ENCODE data around the gene SH3PXD2B. TPM values are rescaled to one million over a fixed set of nuclear protein-coding genes. Genes with fewer than 3 reads are reported as not detected.
A peak's percentile ranks its signal among the peaks of the same experiment; 100 is the strongest.

The SH3PXD2B gene
- total RNA-seq, 4 donors from 2014 or later = 13.5 to 43.5 (median 28.1) TPM

DNA sequence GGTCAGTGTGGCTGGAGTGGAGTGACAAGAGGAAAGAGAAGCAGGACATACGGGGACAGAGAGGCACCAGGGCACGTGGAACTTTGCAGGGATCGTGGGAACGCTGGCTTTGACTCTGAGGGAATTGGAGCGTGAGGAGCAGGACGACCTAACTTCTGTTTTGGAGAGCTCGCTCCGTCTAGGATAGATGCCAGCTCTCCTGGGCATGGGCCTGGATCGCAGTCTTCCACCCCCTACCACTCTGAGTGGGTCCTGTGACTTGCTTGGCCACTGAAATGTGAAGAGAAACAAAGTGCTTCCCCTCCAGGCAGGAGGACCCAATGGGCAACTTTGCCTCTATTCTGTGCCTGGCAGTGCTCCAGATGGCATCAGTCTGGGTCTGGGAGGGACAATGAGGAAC lies 8.7 kb upstream of the SH3PXD2B start:
- H3K4me3 ChIP-seq (ENCODE audit: low read depth, poor library complexity, severe bottlenecking) = no peak overlapping the region
- DNase-seq (ENCODE audit: low spot score in 2 of 2) = no peak
- 85 to 87% methylated on average over 9 of the region's 9 CpGs for WGBS, 2 donors
- TF ChIP-seq, protein P1, sequence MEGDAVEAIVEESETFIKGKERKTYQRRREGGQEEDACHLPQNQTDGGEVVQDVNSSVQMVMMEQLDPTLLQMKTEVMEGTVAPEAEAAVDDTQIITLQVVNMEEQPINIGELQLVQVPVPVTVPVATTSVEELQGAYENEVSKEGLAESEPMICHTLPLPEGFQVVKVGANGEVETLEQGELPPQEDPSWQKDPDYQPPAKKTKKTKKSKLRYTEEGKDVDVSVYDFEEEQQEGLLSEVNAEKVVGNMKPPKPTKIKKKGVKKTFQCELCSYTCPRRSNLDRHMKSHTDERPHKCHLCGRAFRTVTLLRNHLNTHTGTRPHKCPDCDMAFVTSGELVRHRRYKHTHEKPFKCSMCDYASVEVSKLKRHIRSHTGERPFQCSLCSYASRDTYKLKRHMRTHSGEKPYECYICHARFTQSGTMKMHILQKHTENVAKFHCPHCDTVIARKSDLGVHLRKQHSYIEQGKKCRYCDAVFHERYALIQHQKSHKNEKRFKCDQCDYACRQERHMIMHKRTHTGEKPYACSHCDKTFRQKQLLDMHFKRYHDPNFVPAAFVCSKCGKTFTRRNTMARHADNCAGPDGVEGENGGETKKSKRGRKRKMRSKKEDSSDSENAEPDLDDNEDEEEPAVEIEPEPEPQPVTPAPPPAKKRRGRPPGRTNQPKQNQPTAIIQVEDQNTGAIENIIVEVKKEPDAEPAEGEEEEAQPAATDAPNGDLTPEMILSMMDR (IDR thresholded peaks at IDR 0.05) = no peak
- no peak for TF ChIP-seq POLR2A (IDR thresholded peaks at IDR 0.05)
- intact Hi-C loops (cut with DNase I; ENCODE audit: low total_unique reads) = loop anchor here (10.0 kb wide), 1 partner anchor 472 kb away; no protein-coding TSS in a partner anchor

DNA sequence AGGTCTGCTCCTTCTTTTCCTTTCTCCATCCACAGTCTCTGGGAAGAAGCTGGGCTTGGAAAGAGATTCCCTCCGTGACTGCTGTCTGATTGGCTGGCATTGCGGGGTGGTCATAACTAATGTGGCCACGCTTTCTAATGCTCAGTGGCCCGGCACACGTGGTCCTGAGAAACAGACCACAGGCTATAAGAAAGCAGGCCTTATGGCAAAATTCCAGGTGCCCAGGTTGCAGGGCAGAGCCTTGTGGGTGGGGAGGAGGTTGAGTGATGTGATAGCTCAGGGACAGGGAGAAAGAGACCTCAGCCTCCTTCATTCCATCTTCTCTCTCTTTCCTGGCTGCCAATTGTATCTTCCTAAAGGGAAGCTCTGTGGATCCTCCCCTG lies 5.4 kb upstream of the SH3PXD2B start:
- 97% methylated on average over 5 of the region's 5 CpGs for WGBS, 2 donors
- H3K4me3 ChIP-seq (ENCODE audit: low read depth, poor library complexity, severe bottlenecking) = no peak overlapping the region
- TF ChIP-seq POLR2A (IDR thresholded peaks at IDR 0.05) = no peak
- TF ChIP-seq, protein P1 (IDR thresholded peaks at IDR 0.05) = no peak
- intact Hi-C loops (cut with DNase I; ENCODE audit: low total_unique reads) = loop anchor here (10.0 kb wide), 1 partner anchor 475 kb away; no protein-coding TSS in a partner anchor
- no peak for DNase-seq (ENCODE audit: low spot score in 2 of 2)

DNA sequence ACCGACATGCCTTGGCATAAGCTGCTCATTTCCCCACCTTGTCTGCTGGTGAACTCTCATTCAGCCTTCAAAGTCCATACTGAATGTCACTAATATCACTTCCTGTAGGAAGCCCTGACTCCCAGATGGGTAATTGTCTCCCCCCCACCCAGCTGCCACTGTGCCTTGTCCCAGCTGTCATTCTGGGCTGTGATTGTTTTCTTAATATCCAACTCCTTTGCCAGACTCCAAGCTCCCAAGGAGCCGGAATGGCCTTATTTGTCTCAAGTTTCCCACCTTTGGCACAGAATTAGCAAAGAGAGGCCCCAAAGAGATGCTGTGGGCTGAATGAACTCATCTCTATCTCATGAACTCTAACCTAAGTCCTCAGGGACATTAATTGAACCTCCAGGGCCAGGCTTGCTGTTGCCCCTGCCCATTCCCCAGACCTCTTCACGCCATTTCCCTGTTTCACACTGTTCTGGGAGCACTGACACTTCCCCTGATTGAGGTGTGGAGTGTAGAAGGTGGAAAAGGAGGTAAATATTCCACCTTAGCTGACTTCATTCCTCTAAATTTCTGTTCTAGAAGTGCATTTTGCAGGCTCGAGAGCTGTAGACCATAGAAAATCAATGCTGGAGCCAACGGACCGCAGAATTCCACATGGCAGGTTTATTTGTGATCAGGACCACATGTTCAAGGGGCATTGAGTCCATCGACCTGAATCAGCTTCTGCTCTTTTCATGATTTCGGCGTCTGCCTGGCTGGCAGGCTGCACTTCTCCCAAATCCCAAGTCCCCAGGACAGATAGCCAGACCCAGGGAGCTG lies 4.9 kb upstream of the SH3PXD2B start:
- intact Hi-C loops (cut with DNase I; ENCODE audit: low total_unique reads) = no loop called here
- TF ChIP-seq, protein P1 (IDR thresholded peaks at IDR 0.05) = no peak
- no peak for TF ChIP-seq POLR2A (IDR thresholded peaks at IDR 0.05)
- no peak overlapping the region for H3K4me3 ChIP-seq (ENCODE audit: low read depth, poor library complexity, severe bottlenecking)
- DNase-seq (ENCODE audit: low spot score in 2 of 2) = no peak
- WGBS, 2 donors = 86 to 91% methylated on average over 9 of the region's 9 CpGs

DNA sequence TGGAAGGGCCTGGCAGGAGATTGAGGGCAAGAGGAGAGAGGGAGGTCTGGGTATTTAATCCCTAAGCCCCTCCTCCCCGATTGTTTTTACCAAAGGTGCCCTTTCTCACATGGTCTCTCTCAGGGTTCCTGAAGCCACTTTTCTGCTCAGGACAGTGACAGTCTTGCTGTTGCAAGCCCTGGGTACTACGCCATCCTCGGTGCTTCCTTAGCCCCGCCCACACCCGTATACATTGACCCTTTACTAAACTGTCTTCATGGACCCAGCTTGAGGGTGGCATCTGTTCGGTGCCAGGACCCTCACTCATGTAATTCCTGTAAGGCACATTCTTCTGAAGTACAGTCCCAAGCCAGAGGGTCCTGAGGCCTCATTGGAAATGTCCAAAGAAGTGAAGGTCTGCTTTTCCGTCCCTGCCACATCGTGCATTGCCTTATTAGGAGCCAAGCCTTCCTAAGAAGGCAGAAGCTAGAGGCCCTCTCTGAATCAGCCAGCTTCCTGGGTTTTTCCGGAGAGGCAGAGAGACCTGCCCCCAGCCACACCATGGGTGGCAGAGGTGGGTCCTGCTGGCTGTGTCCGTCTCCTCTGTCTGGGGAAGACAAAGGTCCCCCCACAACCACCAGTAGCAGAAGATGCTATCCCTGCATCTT lies 1.9 kb upstream of the SH3PXD2B start:
- intact Hi-C loops (cut with DNase I; ENCODE audit: low total_unique reads) = no loop called here
- H3K4me3 ChIP-seq (ENCODE audit: low read depth, poor library complexity, severe bottlenecking) = no peak overlapping the region
- 67 to 68% methylated on average over 10 of the region's 10 CpGs for WGBS, 2 donors
- TF ChIP-seq, protein P1 (IDR thresholded peaks at IDR 0.05) = no peak
- no peak for TF ChIP-seq POLR2A (IDR thresholded peaks at IDR 0.05)
- peak in 1 of 2 donors; percentile 84 for DNase-seq (ENCODE audit: low spot score in 2 of 2)

DNA sequence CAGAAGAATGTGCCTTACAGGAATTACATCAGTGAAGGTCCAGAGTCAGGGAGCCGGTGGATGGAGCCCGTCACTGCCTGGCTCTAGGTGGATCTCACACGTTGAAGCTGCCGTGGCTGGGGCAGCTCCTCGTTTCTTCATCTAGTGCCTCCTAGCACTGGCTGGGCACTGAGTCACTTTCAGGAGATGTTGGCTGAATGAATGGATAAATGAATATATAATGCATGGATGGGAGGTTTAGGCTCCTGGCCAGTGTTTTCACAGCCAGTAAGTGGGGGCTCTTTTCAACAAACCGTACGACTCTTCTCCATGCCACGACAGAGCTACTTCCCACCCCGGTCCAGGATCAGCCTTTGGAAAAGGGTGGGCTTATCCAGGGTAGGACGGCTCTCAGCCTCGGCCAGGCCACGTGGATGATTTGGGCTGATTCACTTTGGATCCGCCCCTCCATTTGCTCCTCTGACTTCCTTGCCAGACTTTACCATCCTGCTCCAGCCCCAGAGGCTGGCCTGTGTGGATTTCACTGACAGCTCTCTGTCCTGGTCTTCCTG lies 1.3 kb upstream of the SH3PXD2B start:
- 36 to 47% methylated on average over 13 of the region's 13 CpGs for WGBS, 2 donors
- DNase-seq (ENCODE audit: low spot score in 2 of 2) = peak in 1 of 2 donors; percentile 90
- TF ChIP-seq, protein P1 (IDR thresholded peaks at IDR 0.05) = no peak
- no peak for TF ChIP-seq POLR2A (IDR thresholded peaks at IDR 0.05)
- H3K4me3 ChIP-seq (ENCODE audit: low read depth, poor library complexity, severe bottlenecking) = no peak overlapping the region
- intact Hi-C loops (cut with DNase I; ENCODE audit: low total_unique reads) = no loop called here

Data from lower leg skin (tissue), 4 donors.